Spinal cord (tissue), 10 donors: ENCODE results near the gene NUAK1. TPM values are rescaled to one million over a fixed set of nuclear protein-coding genes. Genes with fewer than 3 reads are reported as not detected.

Experiments used
- DNase-seq, 6 donors: peaks; one replicate each; pipeline versions ENCODE4 v3.0.0 to v3.0.0-alpha.2; 2013 to 2015; ENCODE audit warnings: low spot score in 6 of 6, low read depth in 4 of 6
- H3K27ac ChIP-seq: one replicate; pipeline ENCODE4 v1.5.1; 2013; ENCODE audit warnings: low read depth, low read length, control low read depth
- H3K27me3 ChIP-seq: one replicate; pipeline ENCODE4 v1.6.1; 2013; ENCODE audit warnings: low read length; ENCODE audit not compliant: control insufficient read depth, insufficient read depth
- H3K36me3 ChIP-seq: one replicate; pipeline ENCODE4 v1.6.1; 2013; ENCODE audit warnings: low read length; ENCODE audit not compliant: control insufficient read depth, insufficient read depth
- H3K4me1 ChIP-seq: one replicate; pipeline ENCODE4 v1.6.1; 2013; ENCODE audit warnings: low read length; ENCODE audit not compliant: control insufficient read depth, insufficient read depth
- H3K4me3 ChIP-seq: one replicate; pipeline ENCODE4 v1.5.1; 2013; ENCODE audit warnings: low read depth, low read length, control low read depth
- H3K9me3 ChIP-seq: one replicate; pipeline ENCODE4 v1.6.1; 2013; ENCODE audit warnings: low read length; ENCODE audit not compliant: control insufficient read depth, insufficient read depth
- WGBS: methylation state at CpG from one replicate; pipeline ENCODE4 v1.1.5; 2013; ENCODE audit warnings: missing lambda C conversion rate; ENCODE audit not compliant: insufficient coverage; 5-methylcytosine and 5-hydroxymethylcytosine counted together
- polyA plus RNA-seq, 2 donors: library from polyadenylated mRNA; unstranded; fragments of 120-200 nt; gene quantifications; one replicate each; pipeline ENCODE4 v1.2.1, GENCODE V29; 2013; ENCODE audit not compliant: insufficient read length in 2 of 2
- total RNA-seq, 2 donors: library from RNA; depleted of rRNA in 1 of 2; stranded (reverse); fragments of 120-200 nt in 1 of 2; fragments of >200 nt in 1 of 2; gene quantifications; one replicate each; pipeline versions ENCODE4 v1.2.3 to v1.2.4, GENCODE V29; 2013 to 2014
- donor health status: healthy.

The NUAK1 gene
- total and polyA plus RNA-seq, 4 donors = 20.1 to 57.9 (median 31.9) TPM

GRCh38 chr12:106088811-106089485 lies 49.8 kb downstream of the NUAK1 start:
- H3K27ac ChIP-seq = no peak overlapping the region
- peaks cover 34% of the 10 kb centered on the region for H3K4me1 ChIP-seq
- WGBS = 27% methylated on average over 5 of the region's 9 CpGs
- no peaks in the 10 kb centered on the region for H3K27me3 ChIP-seq
- H3K4me3 ChIP-seq = no peak overlapping the region
- no peaks in the 10 kb centered on the region for H3K9me3 ChIP-seq
- DNase-seq = peak in 1 of 6 donors; percentile 38
- H3K36me3 ChIP-seq = no peaks in the 10 kb centered on the region

GRCh38 chr12:106088246-106088808 lies 50.4 kb downstream of the NUAK1 start:
- Histone ChIP-seq H3K9me3 (no peaks in the 10 kb centered on the region), H3K36me3 (no peaks in the 10 kb centered on the region), H3K27me3 (no peaks in the 10 kb centered on the region), H3K27ac (no peak overlapping the region), H3K4me1 (peaks cover 39% of the 10 kb centered on the region), H3K4me3 (no peak overlapping the region)
- 84% methylated on average over 2 of the region's 4 CpGs for WGBS
- no peak for DNase-seq

- H3K27me3 ChIP-seq = no peaks in the 10 kb centered on the region
- no peak overlapping the region for H3K4me3 ChIP-seq
- DNase-seq = peak in 2 of 6 donors; percentile 46 to 59
- H3K9me3 ChIP-seq = no peaks in the 10 kb centered on the region
- H3K27ac ChIP-seq = peak overlapping the region; percentile 8
- 84% methylated on average over 18 of the region's 19 CpGs for WGBS
- peaks cover 39% of the 10 kb centered on the region for H3K4me1 ChIP-seq
- peaks cover 4% of the 10 kb centered on the region for H3K36me3 ChIP-seq
These were observed 52.1 kb downstream of the NUAK1 start for GRCh38 chr12:106086696-106087095.

GRCh38 chr12:106085213-106085612 lies 53.5 kb downstream of the NUAK1 start:
- Histone ChIP-seq H3K36me3 (peaks cover 4% of the 10 kb centered on the region), H3K4me1 (peaks cover 32% of the 10 kb centered on the region), H3K9me3 (no peaks in the 10 kb centered on the region), H3K27me3 (no peaks in the 10 kb centered on the region), H3K27ac (no peak overlapping the region), H3K4me3 (no peak overlapping the region)
- WGBS = 50% methylated on average over 1 of the region's 2 CpGs
- no peak for DNase-seq

- peaks cover 4% of the 10 kb centered on the region for H3K36me3 ChIP-seq
- peak overlapping the region; percentile 78 for H3K27ac ChIP-seq
- H3K27me3 ChIP-seq = no peaks in the 10 kb centered on the region
- no peak overlapping the region for H3K4me3 ChIP-seq
- H3K4me1 ChIP-seq = peaks cover 35% of the 10 kb centered on the region
- no peak for DNase-seq
- 20% methylated on average over 1 of the region's 3 CpGs for WGBS
- H3K9me3 ChIP-seq = no peaks in the 10 kb centered on the region
These were observed 54.0 kb downstream of the NUAK1 start for GRCh38 chr12:106084759-106085158.

DNA sequence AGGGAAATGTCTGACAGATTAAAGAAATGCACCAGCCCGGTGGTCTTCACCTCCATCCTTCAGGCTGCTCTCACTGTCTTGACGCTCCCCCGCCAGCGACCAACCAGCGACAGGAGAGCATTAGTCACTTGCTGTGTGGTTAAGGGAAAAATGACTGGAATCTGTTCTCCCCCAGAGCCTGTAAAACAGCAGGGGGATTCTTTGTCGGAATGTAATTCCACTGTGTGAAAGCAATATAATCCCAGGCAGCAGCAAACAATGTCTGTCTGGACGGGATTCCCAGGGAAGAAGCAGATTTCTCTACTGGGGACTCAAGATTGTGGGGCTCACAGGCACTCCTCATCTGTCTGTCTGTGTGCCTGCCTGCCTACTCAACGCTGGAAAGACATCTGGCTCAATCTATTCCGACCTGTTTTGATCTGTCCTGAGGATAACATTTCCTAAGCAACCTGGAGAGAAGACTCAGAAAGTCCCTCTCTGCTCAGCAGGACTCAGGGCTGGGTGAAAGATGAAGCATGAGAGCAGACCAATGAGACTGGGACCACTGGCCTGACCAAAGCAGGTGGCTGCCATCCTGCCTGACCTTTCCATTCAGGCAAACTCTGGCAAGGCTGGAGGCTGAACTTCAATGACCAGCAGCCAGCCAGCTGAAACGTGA lies 54.6 kb downstream of the NUAK1 start:
- Histone ChIP-seq H3K36me3 (peaks cover 4% of the 10 kb centered on the region), H3K4me1 (peaks cover 30% of the 10 kb centered on the region), H3K4me3 (no peak overlapping the region), H3K27me3 (no peaks in the 10 kb centered on the region), H3K27ac (peak overlapping the region; percentile 78), H3K9me3 (no peaks in the 10 kb centered on the region)
- WGBS = 14% methylated on average over 4 of the region's 10 CpGs
- peak in 3 of 6 donors; percentile 46 to 89 (median 74) for DNase-seq

DNA sequence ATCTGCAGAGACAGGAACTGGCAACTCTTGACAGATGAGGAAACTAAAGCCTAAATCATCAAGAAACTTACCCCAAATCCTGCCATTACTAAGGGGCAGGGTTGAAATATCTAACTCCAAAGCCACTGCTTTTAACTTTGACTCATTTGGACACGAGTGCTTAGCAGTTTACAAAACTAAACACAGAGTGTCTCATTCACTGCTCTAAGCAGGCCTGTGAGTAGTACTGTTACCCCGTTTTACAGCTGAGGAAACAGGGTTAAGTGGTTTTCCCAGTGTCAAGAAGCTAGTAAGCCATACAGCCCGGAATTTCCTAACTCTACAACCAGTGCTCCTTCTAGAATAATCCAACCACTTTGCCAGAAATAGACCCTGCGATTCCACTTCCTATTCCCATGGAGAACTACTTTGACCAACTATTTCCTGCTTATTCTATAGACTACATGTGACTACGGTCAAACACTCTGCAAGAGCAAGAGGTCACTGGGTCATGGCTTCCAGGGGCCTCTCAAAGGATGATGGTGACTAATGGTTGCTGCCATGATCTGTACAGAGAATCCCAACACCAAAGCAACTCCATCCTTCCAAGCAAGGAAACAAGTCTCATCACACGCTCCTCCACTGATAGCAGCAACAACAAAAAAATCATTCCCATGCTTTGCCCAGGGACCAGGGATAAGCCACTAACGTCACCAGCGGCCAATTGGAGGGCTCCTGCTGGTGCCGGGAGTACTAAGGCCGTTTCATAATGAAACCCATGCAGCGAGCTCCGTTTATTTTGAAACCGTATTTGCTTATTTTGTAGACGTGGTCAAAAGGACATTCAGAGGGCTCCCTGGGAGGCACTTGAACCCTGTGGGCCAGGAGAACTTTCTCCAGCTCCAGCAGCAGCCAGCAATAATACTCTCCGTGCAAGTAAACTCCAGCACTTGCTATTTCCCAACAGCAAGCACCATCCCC lies 56.3 kb downstream of the NUAK1 start:
- peaks cover 4% of the 10 kb centered on the region for H3K36me3 ChIP-seq
- DNase-seq = peak in 1 of 6 donors; percentile 83

GRCh38 chr12:106081606-106082005 lies 57.1 kb downstream of the NUAK1 start:
- no peak overlapping the region for H3K27ac ChIP-seq
- no peak for DNase-seq
- no peaks in the 10 kb centered on the region for H3K9me3 ChIP-seq
- H3K36me3 ChIP-seq = peaks cover 4% of the 10 kb centered on the region
- no peak overlapping the region for H3K4me3 ChIP-seq
- peaks cover 26% of the 10 kb centered on the region for H3K4me1 ChIP-seq
- no peaks in the 10 kb centered on the region for H3K27me3 ChIP-seq

More for the DNA sequence above, 56.3 kb downstream of the NUAK1 start:
- Histone ChIP-seq H3K27ac (peak overlapping the region; percentile 27), H3K27me3 (no peaks in the 10 kb centered on the region), H3K4me3 (no peak overlapping the region), H3K9me3 (no peaks in the 10 kb centered on the region), H3K4me1 (peaks cover 26% of the 10 kb centered on the region)
- WGBS = 83% methylated on average over 13 of the region's 15 CpGs

DNA sequence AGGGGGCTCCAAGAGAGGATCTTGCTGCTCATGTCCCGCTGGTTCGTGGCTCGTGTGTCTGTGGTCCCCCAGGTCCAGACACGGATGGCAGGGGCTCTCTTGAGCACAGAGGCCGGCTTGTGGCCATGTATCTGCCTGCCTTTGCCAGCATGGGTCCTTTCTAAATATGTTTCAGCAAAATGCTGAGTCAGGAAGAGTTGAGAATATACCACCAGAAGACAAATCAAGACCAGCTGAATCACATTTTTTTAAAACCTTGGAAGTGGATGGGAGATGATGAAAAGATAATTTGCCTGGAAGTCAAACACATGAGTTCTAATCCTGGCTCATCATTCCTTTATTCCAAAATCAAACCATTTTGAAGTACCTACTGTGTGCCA lies 58.0 kb downstream of the NUAK1 start:
- no peak for DNase-seq
- no peaks in the 10 kb centered on the region for H3K9me3 ChIP-seq
- H3K27ac ChIP-seq = peak overlapping the region; percentile 77
- H3K36me3 ChIP-seq = peaks cover 4% of the 10 kb centered on the region
- H3K4me1 ChIP-seq = peaks cover 26% of the 10 kb centered on the region
- H3K4me3 ChIP-seq = no peak overlapping the region
- WGBS = 82% methylated on average over 5 of the region's 5 CpGs
- no peaks in the 10 kb centered on the region for H3K27me3 ChIP-seq
